Ramos (cell line): Measurements from ENCODE around the gene CASP10.
"Not testable (repeated sequence)": the region's sequence is repeated elsewhere in the genome, so short reads cannot be mapped to it uniquely, and the experiment has no call there.

Experiments
- in situ Hi-C: fragments of 300-500 bp; cut with MboI; formaldehyde crosslinking; loops from one replicate; pipeline ENCODE4 v1.14.3; 2022; ENCODE audit warnings: low sequenced_read_pairs; ENCODE audit not compliant: unreplicated experiment

Gene CASP10

GRCh38 chr2:201152999-201153815, 29.7 kb upstream of the CASP10 start:
- in situ Hi-C loops: no loop called here

GRCh38 chr2:201154615-201155399, 28.1 kb upstream of the CASP10 start:
- in situ Hi-C loops: no loop called here

- in situ Hi-C loops: no loop called here
Observed at GRCh38 chr2:201156036-201156435, 26.9 kb upstream of the CASP10 start.

- in situ Hi-C loops: no loop called here
Observed at GRCh38 chr2:201156640-201157039, 26.3 kb upstream of the CASP10 start.

GRCh38 chr2:201157694-201158093, 25.2 kb upstream of the CASP10 start:
- in situ Hi-C loops: no loop called here

- in situ Hi-C loops: no loop called here
Observed at GRCh38 chr2:201158111-201158929, 24.6 kb upstream of the CASP10 start.

- in situ Hi-C loops: no loop called here
Observed at GRCh38 chr2:201164166-201164565, 18.8 kb upstream of the CASP10 start.

GRCh38 chr2:201167546-201167945, 15.4 kb upstream of the CASP10 start:
- in situ Hi-C loops: no loop called here

GRCh38 chr2:201168496-201168895, 14.4 kb upstream of the CASP10 start:
- in situ Hi-C loops: not testable (repeated sequence)

- in situ Hi-C loops: no loop called here
Observed at GRCh38 chr2:201171259-201171814, 11.6 kb upstream of the CASP10 start.

GRCh38 chr2:201172279-201172678, 10.7 kb upstream of the CASP10 start:
- in situ Hi-C loops: no loop called here

GRCh38 chr2:201174687-201175086, 8.3 kb upstream of the CASP10 start:
- in situ Hi-C loops: loop anchor here (5.0 to 25.0 kb wide), 2 partner anchors 267 to 462 kb away; no protein-coding TSS in a partner anchor

GRCh38 chr2:201176081-201176481, 6.9 kb upstream of the CASP10 start:
- in situ Hi-C loops: loop anchor here (5.0 to 25.0 kb wide), 2 partner anchors 269 to 464 kb away; no protein-coding TSS in a partner anchor

- in situ Hi-C loops: loop anchor here (25.0 kb wide), 1 partner anchor 468 kb away; no protein-coding TSS in a partner anchor
Observed at GRCh38 chr2:201180010-201180409, 2.9 kb upstream of the CASP10 start.

GRCh38 chr2:201183365-201183727, 405 bp downstream of the CASP10 start:
- in situ Hi-C loops: loop anchor here (25.0 kb wide), 1 partner anchor 471 kb away; no protein-coding TSS in a partner anchor

- in situ Hi-C loops: loop anchor here (25.0 kb wide), 1 partner anchor 472 kb away; no protein-coding TSS in a partner anchor
Observed at GRCh38 chr2:201183835-201184234, 894 bp downstream of the CASP10 start.

GRCh38 chr2:201184248-201184647, 1.3 kb downstream of the CASP10 start:
- in situ Hi-C loops: loop anchor here (25.0 kb wide), 1 partner anchor 472 kb away; no protein-coding TSS in a partner anchor

- in situ Hi-C loops: loop anchor here (25.0 kb wide), 1 partner anchor 474 kb away; no protein-coding TSS in a partner anchor
Observed at GRCh38 chr2:201185863-201186262, 2.9 kb downstream of the CASP10 start.

GRCh38 chr2:201186982-201187381, 4.0 kb downstream of the CASP10 start:
- in situ Hi-C loops: loop anchor here (25.0 kb wide), 1 partner anchor 475 kb away; no protein-coding TSS in a partner anchor

- in situ Hi-C loops: loop anchor here (25.0 kb wide), 1 partner anchor 476 kb away; no protein-coding TSS in a partner anchor
Observed at GRCh38 chr2:201188449-201188848, 5.5 kb downstream of the CASP10 start.
